Stimulated activated CD4-positive, alpha-beta T cell treated with anti-CD3 and anti-CD28 coated beads, Interleukin-4, amount 100 ng/mL, for 48 hours (primary cell): ENCODE data around the gene PRR35.
"Not testable (repeated sequence)": the region's sequence is repeated elsewhere in the genome, so short reads cannot be mapped to it uniquely, and the experiment has no call there.

Source experiments
- DNase-seq, 2 donors: peaks; one replicate each; pipeline ENCODE4 v3.0.0-alpha.2; 2020; ENCODE audit warnings: low read depth in 2 of 2

PRR35 gene

DNA sequence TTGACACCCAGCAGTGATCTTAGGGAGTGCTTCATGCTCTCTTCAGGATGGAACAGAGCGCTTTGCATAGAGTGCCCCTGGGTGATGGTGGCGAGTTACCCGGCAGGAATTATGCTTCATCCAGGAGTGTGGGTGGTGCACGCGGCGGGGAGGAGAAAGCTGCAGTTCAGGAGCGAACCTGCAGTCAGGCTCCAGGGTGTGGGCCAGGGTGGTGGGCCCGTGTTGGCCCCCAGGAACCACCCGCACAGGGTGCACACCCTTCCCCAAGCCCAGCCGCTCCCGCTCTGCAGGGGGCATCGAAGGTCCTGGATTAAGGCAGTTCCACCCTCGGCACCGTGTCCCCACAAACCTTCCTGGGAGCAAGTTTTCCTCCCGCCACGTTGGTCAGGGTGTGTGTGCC, 33.6 kb downstream of the PRR35 start:
- no peak for DNase-seq

DNA sequence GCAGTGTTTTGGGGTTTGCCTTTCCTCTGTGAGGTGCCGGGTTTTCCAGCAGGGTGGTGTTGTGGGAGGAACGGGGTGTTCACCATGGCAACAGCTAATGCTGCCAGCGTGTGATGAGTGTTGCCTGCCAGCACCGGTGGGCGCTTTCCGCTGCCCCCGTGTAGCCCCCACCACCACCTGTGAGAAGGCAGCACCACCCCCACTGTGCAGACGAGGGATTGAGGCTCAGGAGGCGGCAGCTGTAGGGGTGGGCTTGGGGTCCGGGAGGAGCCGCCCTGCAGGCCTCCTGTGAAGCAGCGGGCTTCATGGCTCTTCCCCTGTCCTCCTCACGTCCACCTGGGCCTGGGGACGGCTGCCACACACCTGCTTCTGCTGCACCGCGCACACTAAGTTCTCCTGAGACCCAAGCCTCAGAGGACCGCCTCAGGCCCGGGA, 34.9 kb downstream of the PRR35 start:
- DNase-seq = no peak

DNA sequence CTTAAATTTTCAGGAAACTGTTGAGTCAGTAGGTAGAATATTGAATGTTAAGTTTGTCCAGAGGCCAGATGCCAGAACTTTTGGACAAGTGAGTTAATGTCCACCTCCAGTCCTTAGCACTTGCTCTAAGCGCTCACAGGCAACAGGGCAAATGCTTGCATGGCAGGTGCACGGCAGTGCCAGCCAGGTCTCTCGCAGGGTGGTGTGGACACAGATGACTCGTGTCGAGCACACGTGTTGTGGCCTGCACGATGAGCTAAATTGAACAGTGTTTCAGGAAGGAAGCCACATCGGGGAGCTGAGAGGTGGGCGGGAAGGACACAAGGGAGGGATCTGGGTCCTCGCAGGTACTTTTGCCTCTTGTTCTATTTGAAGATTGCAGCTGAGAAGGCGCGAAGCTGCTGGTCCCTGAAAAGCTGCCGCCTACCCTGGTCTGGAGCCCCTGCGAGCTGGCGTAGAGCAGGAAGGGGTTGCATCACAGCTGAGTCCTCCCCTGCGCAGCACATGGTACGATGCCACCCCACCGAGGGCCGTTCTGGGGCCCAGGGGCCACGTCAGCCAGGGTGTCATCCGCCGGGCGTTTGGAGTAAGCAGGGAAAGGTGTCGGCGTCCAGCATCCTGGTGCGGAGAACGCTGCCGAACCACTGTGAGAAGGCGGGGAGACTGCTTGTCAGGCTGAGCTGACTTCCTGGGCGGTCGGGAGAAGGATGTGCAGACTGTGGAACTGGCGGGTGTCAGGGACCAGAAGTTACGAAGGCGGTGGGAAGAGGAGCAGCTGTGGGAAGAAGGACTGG, 35.9 kb downstream of the PRR35 start:
- no peak for DNase-seq

DNA sequence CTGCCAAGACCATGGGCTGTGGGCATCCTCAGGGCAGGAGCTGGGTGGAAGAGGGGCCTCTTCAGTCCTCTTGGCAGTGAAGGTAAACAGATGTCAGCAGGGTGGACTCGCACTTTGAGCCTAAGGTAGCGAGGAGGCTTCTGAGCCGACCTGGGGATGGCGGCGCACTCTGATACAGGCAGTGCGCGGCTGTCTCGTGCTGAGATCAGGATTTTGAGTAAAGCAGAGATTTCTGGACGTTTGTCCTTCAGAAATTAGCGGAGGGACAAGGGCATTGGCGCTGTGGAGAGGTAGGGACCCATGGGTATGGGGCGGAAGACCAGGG, 36.5 kb downstream of the PRR35 start:
- no peak for DNase-seq

DNA sequence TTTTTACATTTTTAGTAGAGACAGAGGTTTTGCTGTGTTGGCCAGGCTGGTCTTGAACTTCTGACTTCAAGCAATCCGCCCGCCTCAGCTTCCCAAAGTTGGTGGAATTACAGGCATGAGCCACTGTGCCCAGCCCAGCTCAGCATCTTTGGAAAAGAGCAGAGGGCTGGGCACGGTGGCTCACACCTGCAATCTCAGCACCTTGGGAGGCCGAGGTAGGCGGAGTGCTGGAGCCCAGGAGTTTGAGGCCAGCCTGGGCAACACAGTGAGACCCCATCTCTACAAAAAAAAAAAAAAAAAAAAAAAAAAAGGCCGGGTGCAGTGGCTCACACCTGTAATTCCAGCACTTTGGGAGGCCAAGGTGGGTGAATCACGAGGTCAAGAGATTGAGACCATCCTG, 37.5 kb downstream of the PRR35 start:
- DNase-seq = not testable (repeated sequence)

DNA sequence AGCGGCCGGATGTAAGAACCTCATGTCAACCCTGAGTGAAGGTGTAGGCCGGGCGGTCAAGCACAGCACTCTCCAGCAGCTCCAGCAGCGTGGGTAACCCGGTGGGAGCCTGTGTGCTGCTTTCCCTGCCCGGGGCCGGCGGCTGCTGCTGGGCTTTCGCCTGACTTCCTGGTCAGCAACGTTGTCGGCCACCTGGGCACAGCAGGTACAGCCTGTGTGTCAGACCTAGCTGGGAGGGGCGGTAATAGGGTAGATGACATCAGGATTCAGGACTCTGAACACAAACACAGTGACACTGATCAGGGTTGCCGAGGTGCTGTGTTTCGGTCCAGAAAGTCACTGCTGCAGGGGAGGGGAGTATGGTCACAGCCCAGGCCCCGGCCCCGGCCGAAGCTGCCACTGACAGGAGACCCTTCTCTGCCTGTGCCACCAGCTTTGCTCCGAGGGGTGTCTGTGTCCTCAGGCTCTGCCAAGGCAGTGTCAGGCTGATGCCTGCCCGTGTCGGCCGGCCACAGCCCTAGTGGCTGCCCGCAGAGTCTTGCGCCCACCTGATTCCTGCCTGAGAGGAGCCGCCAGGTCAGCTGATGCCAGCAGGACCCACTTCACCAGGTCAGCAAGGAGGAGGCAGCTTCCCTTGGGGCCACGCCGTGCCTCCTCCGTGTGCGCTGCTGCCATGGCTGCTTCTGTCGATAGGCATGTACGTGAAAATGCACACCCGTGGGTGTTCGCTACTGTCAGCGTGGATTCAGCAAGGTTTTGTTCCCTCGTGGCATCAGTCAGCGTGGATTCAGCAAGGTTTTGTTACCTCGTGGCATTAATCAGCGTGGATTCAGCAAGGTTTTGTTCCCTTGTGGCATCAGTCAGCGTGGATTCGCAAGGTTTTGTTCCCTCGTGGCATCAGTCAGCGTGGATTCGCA, 38.9 kb downstream of the PRR35 start:
- no peak for DNase-seq

DNA sequence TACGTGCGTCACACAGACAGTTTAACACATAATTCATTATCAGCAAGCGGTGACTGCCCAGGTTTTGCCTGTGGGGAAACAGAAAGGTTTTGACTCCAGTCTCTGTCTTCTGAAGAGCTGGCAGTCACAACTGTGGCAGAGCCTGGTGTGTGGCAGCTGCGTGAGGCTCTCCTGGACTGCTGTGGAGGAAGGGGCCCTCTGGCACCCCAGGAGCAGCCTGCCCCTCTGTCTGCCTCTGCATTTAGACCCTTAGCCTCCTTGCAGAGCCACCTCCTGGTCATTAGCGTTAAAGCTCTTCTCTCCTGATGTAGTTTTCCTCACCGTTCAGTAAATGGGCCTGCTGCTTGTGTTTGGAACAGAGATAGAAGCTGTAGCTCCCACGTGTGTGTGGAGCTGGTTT, 40.6 kb downstream of the PRR35 start:
- DNase-seq = no peak

DNA sequence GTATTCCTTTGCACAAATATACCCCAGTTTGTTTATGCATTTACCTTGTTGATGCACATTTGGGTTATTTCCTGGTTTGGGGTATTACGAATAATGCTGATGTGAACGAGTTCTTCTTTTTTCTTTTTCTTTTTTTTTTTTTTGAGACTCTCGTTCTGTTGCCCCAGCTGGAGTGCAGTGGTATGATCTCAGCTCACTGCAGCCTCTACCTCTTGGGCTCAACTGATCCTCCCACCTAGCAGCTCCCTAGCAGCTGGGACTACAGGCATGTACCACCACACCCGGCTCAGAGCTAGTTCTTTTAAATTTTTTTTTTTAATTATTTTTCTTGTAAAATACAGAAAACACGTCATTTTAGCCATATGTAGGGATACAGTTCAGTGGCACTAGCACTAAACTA, 43.7 kb downstream of the PRR35 start:
- no peak for DNase-seq

DNA sequence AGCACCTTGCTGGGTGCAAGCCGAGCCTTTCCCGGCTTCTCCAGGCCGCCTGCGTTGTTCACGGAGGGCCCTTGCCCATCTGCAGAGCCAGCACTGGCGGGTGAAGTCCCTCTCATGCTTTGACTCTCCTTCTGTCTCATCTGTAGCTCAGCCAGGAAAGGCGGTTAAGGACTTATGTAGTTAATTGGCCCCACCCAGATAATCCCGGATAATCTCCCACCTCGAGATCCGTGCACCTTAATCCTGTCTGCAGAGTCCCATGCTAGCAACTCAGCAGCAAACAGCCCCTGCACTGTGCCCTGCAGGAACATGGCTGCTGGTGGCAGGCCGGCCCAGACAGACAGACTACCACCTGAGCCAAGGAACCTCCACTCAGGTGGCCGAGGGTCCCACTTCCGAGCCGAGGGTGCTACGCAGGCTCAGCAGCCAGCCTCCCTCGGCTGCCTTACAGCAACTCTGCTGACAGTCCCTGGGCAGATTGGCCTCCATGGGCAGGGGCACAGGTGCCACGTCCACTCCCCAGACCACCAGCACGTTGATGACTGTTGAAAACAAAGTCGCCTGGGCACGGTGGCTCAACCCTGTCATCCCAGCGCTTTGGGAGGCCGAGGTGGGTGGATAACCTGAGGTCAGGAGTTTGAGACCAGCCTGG, 46.6 kb downstream of the PRR35 start:
- no peak for DNase-seq

DNA sequence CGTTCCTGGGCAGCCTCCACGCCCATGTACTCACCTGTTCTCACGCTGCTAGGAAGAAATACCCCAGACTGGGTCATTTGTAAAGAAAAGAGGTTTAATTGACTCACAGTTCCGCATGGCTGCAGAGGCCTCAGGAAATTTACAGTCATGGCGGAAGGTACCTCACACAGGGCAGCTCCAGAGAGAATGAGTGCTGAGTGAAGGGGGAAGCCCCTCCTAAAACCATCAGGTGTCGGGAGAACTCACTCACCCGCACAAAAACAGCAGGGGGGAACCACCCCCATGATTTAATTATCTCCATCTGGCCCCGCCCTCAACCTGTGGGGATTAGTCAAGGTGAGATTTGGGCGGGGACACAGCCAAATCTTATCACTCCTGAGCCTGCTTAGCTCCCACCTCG, 47.8 kb downstream of the PRR35 start:
- peak; percentile 44 to 49 for DNase-seq

DNA sequence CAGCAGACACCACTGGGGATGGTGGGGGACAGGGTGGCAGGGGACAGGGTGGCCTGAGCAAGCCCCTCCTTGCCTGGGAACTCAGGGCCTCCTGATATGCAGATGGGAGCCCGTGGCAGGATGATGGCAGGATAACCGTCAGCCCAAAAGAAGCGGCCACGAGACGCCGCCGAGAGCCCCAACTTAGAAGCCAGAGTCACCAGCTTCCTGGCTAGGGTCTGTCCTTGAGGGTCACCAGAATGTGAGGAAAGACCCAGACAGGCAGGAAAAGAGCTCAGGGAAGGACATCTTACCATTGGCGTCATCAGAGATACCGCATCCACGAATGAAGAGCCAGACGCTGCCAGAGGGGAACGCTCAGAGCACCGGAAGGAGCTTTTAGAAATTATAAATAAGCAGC, 49.1 kb downstream of the PRR35 start:
- no peak for DNase-seq

DNA sequence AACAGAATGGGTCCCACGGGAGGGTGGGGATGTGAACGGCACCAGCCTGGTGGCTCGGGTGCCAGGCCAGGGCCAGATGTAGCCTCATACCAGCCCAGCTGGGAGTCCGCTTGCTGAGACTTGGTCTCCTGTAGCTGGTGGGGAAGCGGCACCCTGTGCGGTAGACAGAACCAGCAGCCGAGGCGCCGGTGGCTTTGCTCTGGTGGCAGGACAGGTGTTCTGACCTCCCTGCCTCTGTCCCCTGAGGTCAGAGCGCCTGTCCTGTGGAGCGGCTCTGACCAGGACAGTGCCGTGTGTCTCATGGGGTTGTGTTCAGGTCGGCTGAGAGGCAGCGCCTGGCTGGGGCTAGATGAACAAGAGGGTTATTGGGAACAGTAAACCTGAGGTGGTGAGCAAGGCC, 49.8 kb downstream of the PRR35 start:
- no peak for DNase-seq

DNA sequence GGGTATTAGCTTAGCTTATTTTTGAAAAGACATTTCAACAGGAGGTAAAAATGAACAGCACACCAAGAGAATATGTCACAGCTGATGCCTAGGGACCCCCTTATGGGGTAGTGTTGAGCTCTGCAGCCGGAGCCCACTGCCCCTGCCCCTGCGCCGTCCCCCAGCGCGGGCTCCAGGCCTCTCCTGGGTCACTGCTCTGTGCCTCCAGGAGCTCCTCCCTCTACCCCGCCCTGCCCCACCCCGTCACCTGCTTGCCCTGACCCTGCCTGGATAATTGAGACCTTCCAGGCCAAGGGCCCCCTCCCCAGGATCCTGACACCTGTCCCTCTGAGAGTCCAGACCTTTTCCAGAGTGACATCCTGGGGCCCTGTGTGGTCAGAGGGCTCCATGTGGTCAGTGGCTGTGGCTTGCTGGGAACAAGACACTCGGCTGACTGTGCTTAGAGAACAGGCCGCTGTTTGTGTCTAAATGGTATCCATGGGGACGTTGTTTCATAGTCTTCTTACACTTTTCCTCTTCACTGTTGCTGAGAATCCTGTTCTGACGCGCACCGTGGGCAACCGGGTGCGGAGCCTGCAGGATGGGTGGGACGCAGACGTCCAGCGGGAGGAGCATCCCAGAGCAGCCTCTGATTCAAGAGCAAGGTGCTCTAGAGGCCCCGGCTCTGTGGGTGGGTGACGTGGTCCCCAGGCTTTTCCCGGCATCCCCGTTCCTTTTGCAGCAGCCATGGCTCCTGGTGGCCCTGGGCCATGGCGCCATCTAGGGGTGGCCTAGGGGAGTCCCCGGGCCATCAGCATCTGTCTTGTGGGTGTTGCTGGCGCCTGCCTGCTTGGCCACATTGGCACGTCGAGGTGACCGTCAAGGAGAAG, 50.6 kb downstream of the PRR35 start:
- DNase-seq = peak; percentile 61 to 66

DNA sequence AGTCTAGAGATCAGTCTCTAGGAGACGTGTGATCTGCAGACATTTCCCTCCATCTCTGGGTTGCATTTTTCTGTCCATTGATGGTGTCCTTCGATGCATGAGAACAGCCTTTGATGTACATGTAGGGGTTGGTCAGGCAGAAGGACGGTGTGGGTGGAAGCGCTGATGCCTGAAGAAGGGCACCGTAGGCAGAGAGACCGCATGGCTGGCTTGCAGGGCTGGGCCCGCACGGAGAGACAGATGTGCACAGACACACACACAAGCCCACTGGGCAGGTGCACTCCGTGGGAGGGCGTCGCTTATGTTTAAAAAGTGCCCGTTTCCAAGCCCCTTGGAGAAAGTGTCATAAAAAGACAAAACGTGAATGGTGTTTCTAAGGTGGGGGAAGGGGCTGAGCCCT, 54.9 kb downstream of the PRR35 start:
- no peak for DNase-seq
